GM18867 (cell line): ENCODE data around the gene MESP2.

Experiments used
- ATAC-seq: cut with Tn5 transposase; IDR thresholded peaks from one replicate; pipeline ENCODE4 v1.9.1; 2021; ENCODE audit warnings: mild to moderate bottlenecking, moderate library complexity; ENCODE audit not compliant: unreplicated experiment

The MESP2 gene

GRCh38 chr15:89814112-89814742, 38.1 kb downstream of the MESP2 start:
- ATAC-seq: no peak

- ATAC-seq: no peak
Observed at GRCh38 chr15:89815769-89816168, 39.6 kb downstream of the MESP2 start.

GRCh38 chr15:89817701-89818280, 41.7 kb downstream of the MESP2 start:
- ATAC-seq: no peak

GRCh38 chr15:89818287-89818686, 42.2 kb downstream of the MESP2 start:
- ATAC-seq: no peak

GRCh38 chr15:89820666-89821611, 44.8 kb downstream of the MESP2 start:
- no peak for ATAC-seq

- no peak for ATAC-seq
Observed at GRCh38 chr15:89822026-89822425, 45.9 kb downstream of the MESP2 start.

GRCh38 chr15:89822611-89822950, 46.4 kb downstream of the MESP2 start:
- ATAC-seq: no peak

GRCh38 chr15:89822951-89823711, 47.0 kb downstream of the MESP2 start:
- ATAC-seq: no peak

GRCh38 chr15:89823836-89824606, 47.9 kb downstream of the MESP2 start:
- ATAC-seq: no peak

- ATAC-seq: no peak
Observed at GRCh38 chr15:89824607-89824867, 48.4 kb downstream of the MESP2 start.

- ATAC-seq: no peak
Observed at GRCh38 chr15:89825271-89825940, 49.3 kb downstream of the MESP2 start.

GRCh38 chr15:89826671-89827655, 50.8 kb downstream of the MESP2 start:
- ATAC-seq: no peak

GRCh38 chr15:89827829-89828228, 51.7 kb downstream of the MESP2 start:
- no peak for ATAC-seq
